Smooth muscle cell (in vitro differentiated cells): ENCODE data around the gene GSG1L. TPM values are rescaled to one million over a fixed set of nuclear protein-coding genes. Genes with fewer than 3 reads are reported as not detected.

Experiments used
- DNase-seq: peaks from one replicate; lab custom pipeline; 2025; ENCODE audit not compliant: unreplicated experiment; lab: John Stamatoyannopoulos, UW
- H2AFZ ChIP-seq: fragments of 200-600 bp; sonication (generic); 2 replicates; pipeline ENCODE4 v1.6.0; 2016; ENCODE audit warnings: antibody characterized with exemption, low read depth, mild to moderate bottlenecking
- H3F3A ChIP-seq: fragments of 200-600 bp; sonication (generic); 2 replicates; pipeline ENCODE4 v1.6.0; 2017; ENCODE audit warnings: antibody characterized with exemption, low read depth
- H3K27ac ChIP-seq: fragments of 200-600 bp; sonication (generic); 2 replicates; pipeline ENCODE4 v1.5.1; 2016; ENCODE audit warnings: low read depth, mild to moderate bottlenecking
- H3K27me3 ChIP-seq: fragments of 200-600 bp; sonication (generic); 2 replicates; pipeline ENCODE4 v1.6.1; 2016; ENCODE audit warnings: low read depth, mild to moderate bottlenecking
- H3K36me3 ChIP-seq: fragments of 200-600 bp; sonication (generic); 2 replicates; pipeline ENCODE4 v1.5.1; 2016; ENCODE audit warnings: low read depth
- H3K4me1 ChIP-seq: fragments of 200-600 bp; sonication (generic); 2 replicates; pipeline ENCODE4 v1.5.1; 2016; ENCODE audit warnings: low read depth
- H3K4me2 ChIP-seq: fragments of 200-600 bp; sonication (generic); 2 replicates; pipeline ENCODE4 v1.6.0; 2016; ENCODE audit warnings: mild to moderate bottlenecking
- H3K4me3 ChIP-seq: fragments of 200-600 bp; sonication (generic); 2 replicates; pipeline ENCODE4 v1.5.1; 2016; ENCODE audit warnings: mild to moderate bottlenecking
- H3K79me2 ChIP-seq: fragments of 200-600 bp; sonication (generic); 2 replicates; pipeline ENCODE4 v1.6.0; 2016; ENCODE audit warnings: low read depth, mild to moderate bottlenecking
- H3K9ac ChIP-seq: fragments of 200-600 bp; sonication (generic); 2 replicates; pipeline ENCODE4 v1.6.0; 2016; ENCODE audit warnings: low read depth
- H3K9me3 ChIP-seq: fragments of 200-600 bp; sonication (generic); replicated peaks from 2 replicates; pipeline ENCODE4 v1.5.1; 2016; ENCODE audit warnings: low read depth
- H4K20me1 ChIP-seq: fragments of 200-600 bp; sonication (generic); 2 replicates; pipeline ENCODE4 v1.6.0; 2016; ENCODE audit warnings: low read depth
- WGBS: methylation state at CpG from one replicate; pipeline ENCODE4 v1.1.7; 2016; ENCODE audit warnings: low lambda C conversion rate; 5-methylcytosine and 5-hydroxymethylcytosine counted together
- polyA plus RNA-seq: library from polyadenylated mRNA; unstranded; fragments of >200 nt; fragmentation: Nextera tagmentation; extraction: Ambion mirVana; gene quantifications from 2 replicates; pipeline ENCODE4 v1.2.1, GENCODE V29; 2016
- total RNA-seq: library from RNA; depleted of rRNA; stranded (reverse); fragments of >200 nt; gene quantifications from 2 replicates; pipeline ENCODE4 v1.2.3, GENCODE V29; 2014
- TF ChIP-seq, protein P1 (sequence below): fragments of 200-600 bp; sonication (generic); IDR thresholded peaks from 2 replicates; pipeline ENCODE4 v1.5.1; 2017; ENCODE audit warnings: borderline replicate concordance, mild to moderate bottlenecking, antibody characterized with exemption; ENCODE audit not compliant: insufficient read depth, poor library complexity, severe bottlenecking

GSG1L gene
- total and polyA plus RNA-seq, 2 experiments from 2014 or later = 0.31 TPM; not detected in 1

DNA sequence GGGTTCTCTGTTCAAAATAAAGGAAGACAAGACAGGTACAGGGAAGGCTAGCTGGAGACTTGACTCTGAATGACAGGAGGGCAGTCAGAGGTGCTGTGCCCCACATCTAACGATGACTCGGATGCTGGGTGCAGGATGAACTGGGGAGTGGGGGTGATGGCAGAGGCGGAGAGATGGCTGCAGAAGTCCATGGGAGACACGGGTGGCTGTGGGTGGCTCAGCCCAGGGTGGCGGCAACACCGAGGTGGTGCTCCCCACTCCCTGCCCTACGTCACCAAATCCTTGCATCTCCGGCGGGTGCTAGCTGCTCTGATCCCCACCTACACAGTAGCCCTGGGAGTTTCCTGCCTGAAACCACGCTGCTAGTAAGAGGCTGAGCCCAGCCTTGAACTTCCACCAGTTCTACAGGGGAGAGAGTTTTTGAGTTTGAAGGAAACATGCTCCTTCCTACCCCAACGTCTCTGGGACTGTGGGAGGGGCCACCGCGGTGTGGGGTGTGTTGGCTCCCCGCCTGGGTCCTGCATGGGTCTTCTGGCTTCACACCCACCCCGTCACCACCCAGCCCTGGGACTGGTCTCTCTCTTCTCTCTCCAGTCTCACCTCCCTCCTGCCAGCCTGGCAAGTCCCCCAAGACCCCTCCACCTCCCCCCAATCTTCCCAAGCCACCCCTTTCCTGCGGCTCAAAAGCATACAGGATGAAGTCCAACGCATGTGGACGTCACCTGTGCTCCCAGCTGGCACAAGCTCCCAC lies 4.5 kb downstream of the GSG1L start:
- no peaks in the 10 kb centered on the region for H3K79me2 ChIP-seq
- no peak overlapping the region for H3K27ac ChIP-seq
- no peak overlapping the region for H3K9ac ChIP-seq
- H3K4me2 ChIP-seq = no peak overlapping the region
- H3K4me3 ChIP-seq = no peak overlapping the region
- no peak for DNase-seq
- TF ChIP-seq, protein P1, sequence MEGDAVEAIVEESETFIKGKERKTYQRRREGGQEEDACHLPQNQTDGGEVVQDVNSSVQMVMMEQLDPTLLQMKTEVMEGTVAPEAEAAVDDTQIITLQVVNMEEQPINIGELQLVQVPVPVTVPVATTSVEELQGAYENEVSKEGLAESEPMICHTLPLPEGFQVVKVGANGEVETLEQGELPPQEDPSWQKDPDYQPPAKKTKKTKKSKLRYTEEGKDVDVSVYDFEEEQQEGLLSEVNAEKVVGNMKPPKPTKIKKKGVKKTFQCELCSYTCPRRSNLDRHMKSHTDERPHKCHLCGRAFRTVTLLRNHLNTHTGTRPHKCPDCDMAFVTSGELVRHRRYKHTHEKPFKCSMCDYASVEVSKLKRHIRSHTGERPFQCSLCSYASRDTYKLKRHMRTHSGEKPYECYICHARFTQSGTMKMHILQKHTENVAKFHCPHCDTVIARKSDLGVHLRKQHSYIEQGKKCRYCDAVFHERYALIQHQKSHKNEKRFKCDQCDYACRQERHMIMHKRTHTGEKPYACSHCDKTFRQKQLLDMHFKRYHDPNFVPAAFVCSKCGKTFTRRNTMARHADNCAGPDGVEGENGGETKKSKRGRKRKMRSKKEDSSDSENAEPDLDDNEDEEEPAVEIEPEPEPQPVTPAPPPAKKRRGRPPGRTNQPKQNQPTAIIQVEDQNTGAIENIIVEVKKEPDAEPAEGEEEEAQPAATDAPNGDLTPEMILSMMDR = no peak
- H4K20me1 ChIP-seq = no peaks in the 10 kb centered on the region
- no peaks in the 10 kb centered on the region for H3F3A ChIP-seq
- H3K4me1 ChIP-seq = no peaks in the 10 kb centered on the region
- no peaks in the 10 kb centered on the region for H3K9me3 ChIP-seq
- H2AFZ ChIP-seq = no peak overlapping the region
- WGBS = 82% methylated on average over 15 of the region's 18 CpGs
- no peaks in the 10 kb centered on the region for H3K36me3 ChIP-seq
- H3K27me3 ChIP-seq = peaks cover 49% of the 10 kb centered on the region

DNA sequence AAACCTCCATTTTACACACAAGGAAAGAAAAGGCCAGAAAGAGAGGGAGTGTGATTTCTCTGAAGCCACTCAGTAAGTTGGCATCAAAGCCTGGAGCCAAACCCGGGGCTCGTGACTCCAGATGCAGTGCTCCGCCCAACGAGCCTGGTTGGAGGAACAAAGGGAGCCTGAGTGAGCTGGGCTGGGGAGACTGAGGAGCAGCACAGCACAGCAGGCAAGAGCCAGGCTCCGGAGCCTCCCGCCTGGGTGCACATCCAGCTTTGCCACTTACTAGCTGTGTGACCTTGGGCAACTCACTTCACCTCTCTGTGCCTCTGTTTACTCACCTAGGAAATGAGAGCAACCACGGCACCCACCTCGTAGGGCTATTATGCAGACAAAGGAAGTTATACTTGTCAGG lies 5.6 kb downstream of the GSG1L start:
- Histone ChIP-seq H3K27me3 (peaks cover 41% of the 10 kb centered on the region), H3K4me2 (no peak overlapping the region), H2AFZ (no peak overlapping the region), H3K36me3 (no peaks in the 10 kb centered on the region), H3K79me2 (no peaks in the 10 kb centered on the region), H3K4me3 (no peak overlapping the region), H3K9ac (no peak overlapping the region), H3K4me1 (no peaks in the 10 kb centered on the region), H3F3A (no peaks in the 10 kb centered on the region), H3K27ac (no peak overlapping the region), H3K9me3 (no peaks in the 10 kb centered on the region), H4K20me1 (no peaks in the 10 kb centered on the region)
- 80% methylated on average over 8 of the region's 8 CpGs for WGBS
- no peak for DNase-seq
- TF ChIP-seq, protein P1 = no peak

DNA sequence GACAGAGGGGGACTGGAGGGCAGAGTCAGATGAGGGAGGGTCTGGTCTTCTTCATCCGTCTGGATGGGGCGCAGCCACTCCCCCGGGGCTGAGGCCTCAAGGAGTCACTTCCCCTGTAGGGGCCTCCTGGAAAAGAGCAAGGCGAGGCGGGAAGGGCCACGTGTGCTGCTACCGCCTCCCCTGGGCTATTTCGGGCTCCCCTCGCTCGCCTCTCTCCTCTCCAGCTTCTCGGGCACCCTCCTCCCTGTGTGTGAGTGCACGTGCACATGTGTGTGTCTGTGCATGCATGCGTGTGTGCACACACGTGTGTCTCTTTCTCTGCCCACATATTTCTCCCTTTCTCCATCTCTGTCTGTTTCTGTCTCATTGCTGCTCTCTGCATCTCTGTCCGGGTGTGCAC lies 10.1 kb downstream of the GSG1L start:
- TF ChIP-seq, protein P1 = no peak
- 77% methylated on average over 14 of the region's 15 CpGs for WGBS
- Histone ChIP-seq H3K9ac (no peak overlapping the region), H3K36me3 (no peaks in the 10 kb centered on the region), H4K20me1 (no peaks in the 10 kb centered on the region), H3K9me3 (no peaks in the 10 kb centered on the region), H3K27ac (no peak overlapping the region), H3K4me1 (no peaks in the 10 kb centered on the region), H3F3A (no peaks in the 10 kb centered on the region), H3K79me2 (no peaks in the 10 kb centered on the region), H2AFZ (no peak overlapping the region), H3K4me3 (no peak overlapping the region), H3K4me2 (no peak overlapping the region), H3K27me3 (no peaks in the 10 kb centered on the region)
- no peak for DNase-seq
